GM21423 (cell line): Measurements from ENCODE around the gene ARL4D.
"Not testable (repeated sequence)": the region's sequence is repeated elsewhere in the genome, so short reads cannot be mapped to it uniquely, and the experiment has no call there.

Experiments used
- ATAC-seq: cut with Tn5 transposase; IDR thresholded peaks from one replicate; pipeline ENCODE4 v1.9.1; 2021; ENCODE audit warnings: mild to moderate bottlenecking, moderate library complexity; ENCODE audit not compliant: unreplicated experiment

ARL4D gene

GRCh38 chr17:43393944-43394482 is 4.8 kb upstream of the ARL4D start:
- no peak for ATAC-seq

GRCh38 chr17:43394696-43395095 is 4.1 kb upstream of the ARL4D start:
- ATAC-seq, result not testable (repeated sequence)

GRCh38 chr17:43395165-43395564 is 3.6 kb upstream of the ARL4D start:
- ATAC-seq, result no peak

GRCh38 chr17:43396491-43397060 is 2.2 kb upstream of the ARL4D start:
- no peak for ATAC-seq

- no peak for ATAC-seq
Observed at GRCh38 chr17:43399839-43400328, 1.1 kb downstream of the ARL4D start.

GRCh38 chr17:43400943-43401717 is 2.3 kb downstream of the ARL4D start:
- no peak for ATAC-seq

- ATAC-seq, result no peak
Observed at GRCh38 chr17:43402078-43402477, 3.3 kb downstream of the ARL4D start.

GRCh38 chr17:43402567-43402966 is 3.8 kb downstream of the ARL4D start:
- ATAC-seq, result no peak

- no peak for ATAC-seq
Observed at GRCh38 chr17:43403846-43404245, 5.1 kb downstream of the ARL4D start.

- ATAC-seq, result no peak
Observed at GRCh38 chr17:43405861-43406260, 7.1 kb downstream of the ARL4D start.

- ATAC-seq, result no peak
Observed at GRCh38 chr17:43406676-43407645, 8.2 kb downstream of the ARL4D start.

GRCh38 chr17:43409131-43409530 is 10.3 kb downstream of the ARL4D start:
- no peak for ATAC-seq

GRCh38 chr17:43410557-43411368 is 12.0 kb downstream of the ARL4D start:
- no peak for ATAC-seq

GRCh38 chr17:43411369-43411677 is 12.5 kb downstream of the ARL4D start:
- ATAC-seq, result no peak

- ATAC-seq, result no peak
Observed at GRCh38 chr17:43411749-43412148, 13.0 kb downstream of the ARL4D start.

- ATAC-seq, result no peak
Observed at GRCh38 chr17:43412166-43412565, 13.4 kb downstream of the ARL4D start.

- no peak for ATAC-seq
Observed at GRCh38 chr17:43416998-43417890, 18.5 kb downstream of the ARL4D start.

GRCh38 chr17:43418441-43419374 is 19.9 kb downstream of the ARL4D start:
- ATAC-seq, result no peak
